ENCODE results near the gene URI1. TPM values are rescaled to one million over a fixed set of nuclear protein-coding genes. Genes with fewer than 3 reads are reported as not detected.
A peak's percentile ranks its signal among the peaks of the same experiment; 100 is the strongest.

Gene URI1
- polyA plus RNA-seq, 1 of the 3 experiments (the other 2 are of a cell fraction) = 32.4 TPM

- Histone ChIP-seq H3K4me2 (no peak overlapping the region), H2AFZ (ENCODE audit: low read depth) (no peak overlapping the region), H3K79me2 (ENCODE audit: insufficient read depth) (no peaks in the 10 kb centered on the region), H3K9me3 (no peaks in the 10 kb centered on the region), H3K27me3 (ENCODE audit: insufficient read depth) (no peaks in the 10 kb centered on the region), H3F3A (replicated peaks; ENCODE audit: insufficient read depth) (no peaks in the 10 kb centered on the region), H4K20me1 (ENCODE audit: insufficient read depth) (no peaks in the 10 kb centered on the region), H3K4me1 (ENCODE audit: control insufficient read depth in 1 of 2, insufficient read depth in 2 of 2, low read depth in 1 of 2, low read length in 1 of 2) (peaks cover 0 to 12% of the 10 kb centered on the region in 2 experiments; a peak in 1 of 4 replicates), H3K4me3 (ENCODE audit: low read depth in 2 of 2, low read length in 1 of 2) (no peak overlapping the region), H3K9me2 (no peaks in the 10 kb centered on the region), H3K27ac (ENCODE audit: low read depth in 2 of 2, low read length in 1 of 2) (no peak overlapping the region), H3K36me3 (replicated peaks in 1 of 2; ENCODE audit: control insufficient read depth in 1 of 2, insufficient read depth in 2 of 2, low read length in 1 of 2) (no peaks in the 10 kb centered on the region), H3K9ac (no peak overlapping the region)
- POLR2A ChIA-PET = no interaction called here
- peak; percentile 33 for DNase-seq
- CTCF ChIA-PET = interaction anchor here (1.0 to 1.8 kb wide), 4 partner anchors 10 to 90 kb away, joined by 3 to 7 read pairs (median 4); no protein-coding TSS in a partner anchor
- no peak for TF ChIP-seq USF2 (IDR thresholded peaks at IDR 0.05; ENCODE audit: borderline replicate concordance, low read depth, low read length)
- no peak for TF ChIP-seq JUND (IDR thresholded peaks at IDR 0.05)
- TF ChIP-seq RCOR1 (IDR thresholded peaks at IDR 0.05; ENCODE audit: low read length) = no peak
- 71% methylated on average over 26 of the region's 26 CpGs for WGBS (ENCODE audit: low lambda C conversion rate)
These were observed 119.4 kb downstream of the URI1 start for GRCh38 chr19:30061223-30062064.

DNA sequence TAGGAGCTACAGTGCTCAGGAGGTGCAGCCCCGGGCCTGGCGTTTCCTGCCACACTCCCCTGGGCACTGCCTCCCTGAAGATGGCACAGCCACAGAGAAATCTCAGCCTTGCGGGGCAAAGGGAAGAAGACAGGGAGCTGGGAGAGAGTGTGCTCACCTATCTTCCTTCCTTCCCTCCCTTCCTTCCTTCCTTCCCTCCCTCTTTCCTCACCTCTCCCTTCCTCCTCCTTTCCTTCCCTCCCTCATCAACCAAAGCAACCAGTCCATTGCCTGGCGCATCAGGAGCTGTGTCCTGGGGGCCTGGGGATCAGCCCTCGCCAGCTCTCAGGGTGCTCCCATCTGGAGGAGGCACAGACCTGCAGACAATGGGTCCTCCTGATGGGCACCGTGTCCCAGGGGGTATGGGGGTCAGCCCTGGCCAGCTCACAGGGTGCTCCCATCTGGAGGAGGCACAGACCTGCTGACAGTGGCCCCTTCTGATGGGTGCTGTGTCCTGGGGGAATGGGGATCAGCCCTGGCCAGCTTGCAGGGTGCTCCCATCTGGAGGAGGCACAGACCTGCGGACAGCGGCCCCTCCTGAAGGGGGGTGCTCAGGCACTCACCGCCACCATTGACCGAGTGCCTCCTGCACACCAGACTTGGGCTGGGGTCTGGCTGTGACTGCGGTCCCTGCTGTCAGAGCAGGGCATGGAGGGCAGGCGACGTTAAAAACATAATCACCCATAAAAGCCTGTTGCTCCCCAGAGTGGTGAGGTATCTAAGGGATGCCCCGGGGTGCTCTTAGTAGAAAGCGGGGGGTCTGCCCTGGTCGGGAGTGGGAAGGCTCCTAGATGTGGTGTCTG, 120.2 kb downstream of the URI1 start:
- Histone ChIP-seq H2AFZ (ENCODE audit: low read depth) (no peak overlapping the region), H3K4me2 (no peak overlapping the region), H3K36me3 (replicated peaks in 1 of 2; ENCODE audit: control insufficient read depth in 1 of 2, insufficient read depth in 2 of 2, low read length in 1 of 2) (no peaks in the 10 kb centered on the region), H3K9ac (no peak overlapping the region), H3K4me3 (ENCODE audit: low read depth in 2 of 2, low read length in 1 of 2) (no peak overlapping the region), H3K4me1 (ENCODE audit: control insufficient read depth in 1 of 2, insufficient read depth in 2 of 2, low read depth in 1 of 2, low read length in 1 of 2) (peaks cover 0 to 12% of the 10 kb centered on the region in 2 experiments; a peak in 1 of 4 replicates), H3K9me3 (no peaks in the 10 kb centered on the region), H3K79me2 (ENCODE audit: insufficient read depth) (no peaks in the 10 kb centered on the region), H4K20me1 (ENCODE audit: insufficient read depth) (no peaks in the 10 kb centered on the region), H3K9me2 (no peaks in the 10 kb centered on the region), H3F3A (replicated peaks; ENCODE audit: insufficient read depth) (no peaks in the 10 kb centered on the region), H3K27me3 (ENCODE audit: insufficient read depth) (no peaks in the 10 kb centered on the region), H3K27ac (ENCODE audit: low read depth in 2 of 2, low read length in 1 of 2) (no peak overlapping the region)
- TF ChIP-seq JUND (IDR thresholded peaks at IDR 0.05) = no peak
- no peak for TF ChIP-seq EP300 (IDR thresholded peaks at IDR 0.05; ENCODE audit: borderline replicate concordance in 1 of 2, low read depth in 1 of 2, low read length in 1 of 2)
- TF ChIP-seq, protein P1, sequence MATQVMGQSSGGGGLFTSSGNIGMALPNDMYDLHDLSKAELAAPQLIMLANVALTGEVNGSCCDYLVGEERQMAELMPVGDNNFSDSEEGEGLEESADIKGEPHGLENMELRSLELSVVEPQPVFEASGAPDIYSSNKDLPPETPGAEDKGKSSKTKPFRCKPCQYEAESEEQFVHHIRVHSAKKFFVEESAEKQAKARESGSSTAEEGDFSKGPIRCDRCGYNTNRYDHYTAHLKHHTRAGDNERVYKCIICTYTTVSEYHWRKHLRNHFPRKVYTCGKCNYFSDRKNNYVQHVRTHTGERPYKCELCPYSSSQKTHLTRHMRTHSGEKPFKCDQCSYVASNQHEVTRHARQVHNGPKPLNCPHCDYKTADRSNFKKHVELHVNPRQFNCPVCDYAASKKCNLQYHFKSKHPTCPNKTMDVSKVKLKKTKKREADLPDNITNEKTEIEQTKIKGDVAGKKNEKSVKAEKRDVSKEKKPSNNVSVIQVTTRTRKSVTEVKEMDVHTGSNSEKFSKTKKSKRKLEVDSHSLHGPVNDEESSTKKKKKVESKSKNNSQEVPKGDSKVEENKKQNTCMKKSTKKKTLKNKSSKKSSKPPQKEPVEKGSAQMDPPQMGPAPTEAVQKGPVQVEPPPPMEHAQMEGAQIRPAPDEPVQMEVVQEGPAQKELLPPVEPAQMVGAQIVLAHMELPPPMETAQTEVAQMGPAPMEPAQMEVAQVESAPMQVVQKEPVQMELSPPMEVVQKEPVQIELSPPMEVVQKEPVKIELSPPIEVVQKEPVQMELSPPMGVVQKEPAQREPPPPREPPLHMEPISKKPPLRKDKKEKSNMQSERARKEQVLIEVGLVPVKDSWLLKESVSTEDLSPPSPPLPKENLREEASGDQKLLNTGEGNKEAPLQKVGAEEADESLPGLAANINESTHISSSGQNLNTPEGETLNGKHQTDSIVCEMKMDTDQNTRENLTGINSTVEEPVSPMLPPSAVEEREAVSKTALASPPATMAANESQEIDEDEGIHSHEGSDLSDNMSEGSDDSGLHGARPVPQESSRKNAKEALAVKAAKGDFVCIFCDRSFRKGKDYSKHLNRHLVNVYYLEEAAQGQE (IDR thresholded peaks at IDR 0.05; ENCODE audit: low read depth, low read length) = no peak
- TF ChIP-seq POLR2AphosphoS5 (IDR thresholded peaks at IDR 0.05; ENCODE audit: low read depth, low read length) = no peak
- no peak for TF ChIP-seq RXRA (IDR thresholded peaks at IDR 0.05; ENCODE audit: borderline replicate concordance, low read depth)
- no peak for TF ChIP-seq IRF3 (IDR thresholded peaks at IDR 0.05; ENCODE audit: low read depth, low read length)
- TF ChIP-seq FOSL2 (IDR thresholded peaks at IDR 0.05; ENCODE audit: borderline replicate concordance, low read depth) = no peak
- ChIA-PET CTCF (interaction anchor here (1.0 to 1.2 kb wide), 3 partner anchors 9 to 89 kb away, joined by 3 to 5 read pairs (median 4); no protein-coding TSS in a partner anchor), POLR2A (no interaction called here)
- peak; percentile 49 for DNase-seq
- WGBS (ENCODE audit: low lambda C conversion rate) = 66% methylated on average over 14 of the region's 16 CpGs

Measured in SK-N-SH (cell line).